ENCODE measurements around the gene ARMC9.

DNA sequence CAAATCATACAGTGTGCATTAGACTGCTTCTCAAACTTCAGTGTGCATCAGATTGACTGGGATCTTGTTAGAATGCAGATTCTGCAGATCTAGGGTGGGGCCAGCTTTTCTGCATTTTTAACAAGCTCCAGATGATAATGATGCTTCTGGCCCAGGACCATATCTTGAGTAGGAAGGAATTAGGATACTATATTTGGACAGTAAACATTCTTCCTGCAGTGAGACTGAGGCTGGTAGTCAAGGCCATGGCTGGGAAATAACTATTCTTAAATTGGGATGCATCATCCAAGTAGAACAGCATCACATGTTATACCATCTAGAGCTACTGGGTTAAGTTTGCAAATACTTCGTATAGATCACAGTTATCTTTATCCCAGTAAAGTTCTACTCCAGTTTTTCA is 28.4 kb upstream of the ARMC9 start:
- TF ChIP-seq, protein P1, sequence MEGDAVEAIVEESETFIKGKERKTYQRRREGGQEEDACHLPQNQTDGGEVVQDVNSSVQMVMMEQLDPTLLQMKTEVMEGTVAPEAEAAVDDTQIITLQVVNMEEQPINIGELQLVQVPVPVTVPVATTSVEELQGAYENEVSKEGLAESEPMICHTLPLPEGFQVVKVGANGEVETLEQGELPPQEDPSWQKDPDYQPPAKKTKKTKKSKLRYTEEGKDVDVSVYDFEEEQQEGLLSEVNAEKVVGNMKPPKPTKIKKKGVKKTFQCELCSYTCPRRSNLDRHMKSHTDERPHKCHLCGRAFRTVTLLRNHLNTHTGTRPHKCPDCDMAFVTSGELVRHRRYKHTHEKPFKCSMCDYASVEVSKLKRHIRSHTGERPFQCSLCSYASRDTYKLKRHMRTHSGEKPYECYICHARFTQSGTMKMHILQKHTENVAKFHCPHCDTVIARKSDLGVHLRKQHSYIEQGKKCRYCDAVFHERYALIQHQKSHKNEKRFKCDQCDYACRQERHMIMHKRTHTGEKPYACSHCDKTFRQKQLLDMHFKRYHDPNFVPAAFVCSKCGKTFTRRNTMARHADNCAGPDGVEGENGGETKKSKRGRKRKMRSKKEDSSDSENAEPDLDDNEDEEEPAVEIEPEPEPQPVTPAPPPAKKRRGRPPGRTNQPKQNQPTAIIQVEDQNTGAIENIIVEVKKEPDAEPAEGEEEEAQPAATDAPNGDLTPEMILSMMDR (IDR thresholded peaks at IDR 0.05 in 4 of 5, conservative IDR thresholded peaks at IDR 0.05 in 1 of 5) = no peak
- no peak for TF ChIP-seq POLR2A (IDR thresholded peaks at IDR 0.05)

Measured in gastrocnemius medialis (tissue), 4 donors.